T47D (cell line): ENCODE results near the gene PADI4.

Experiments used
- DNase-seq, 2 experiments: peaks; one replicate each; pipeline versions ENCODE4 v3.0.0 to v3.0.0-alpha.2; 2011 to 2012; ENCODE audit warnings: low read depth in 1 of 2, low spot score in 1 of 2
- JUND ChIP-seq: IDR thresholded peaks from 2 replicates; pipeline ENCODE4 v1.6.1; 2012; ENCODE audit warnings: low read depth
- in situ Hi-C: cut with HindIII; loops from 2 replicates; pipeline ENCODE4 v1.10.0; 2016; ENCODE audit warnings: low sequenced_read_pairs, low pct_unique_long_range_greater_than_20kb

Gene PADI4

GRCh38 chr1:17307946-17308345 is at the start of gene PADI4:
TSS of gene PADI4 (plus strand) at chr1:17308197. CDS start at chr1:17308223, 26 bp downstream.
- in situ Hi-C loops = no loop called here
- no peak for DNase-seq
- no peak for TF ChIP-seq JUND

GRCh38 chr1:17258758-17259130 is 49.3 kb upstream of the PADI4 start:
- TF ChIP-seq JUND = no peak
- in situ Hi-C loops = no loop called here
- DNase-seq = no peak

GRCh38 chr1:17259233-17259873 is 48.6 kb upstream of the PADI4 start:
- in situ Hi-C loops = no loop called here
- DNase-seq = no peak
- TF ChIP-seq JUND = no peak

GRCh38 chr1:17260264-17260663 is 47.7 kb upstream of the PADI4 start:
- in situ Hi-C loops = no loop called here
- no peak for DNase-seq
- no peak for TF ChIP-seq JUND

- no peak for DNase-seq
- in situ Hi-C loops = no loop called here
- TF ChIP-seq JUND = no peak
Observed at GRCh38 chr1:17260738-17261137, 47.3 kb upstream of the PADI4 start.

GRCh38 chr1:17263936-17264335 is 44.1 kb upstream of the PADI4 start:
- in situ Hi-C loops = no loop called here
- TF ChIP-seq JUND = no peak
- DNase-seq = no peak

- no peak for DNase-seq
- TF ChIP-seq JUND = no peak
- in situ Hi-C loops = no loop called here
Observed at GRCh38 chr1:17264470-17264869, 43.5 kb upstream of the PADI4 start.

GRCh38 chr1:17265162-17265561 is 42.8 kb upstream of the PADI4 start:
- in situ Hi-C loops = no loop called here
- no peak for DNase-seq
- TF ChIP-seq JUND = no peak

GRCh38 chr1:17265950-17266349 is 42.0 kb upstream of the PADI4 start:
- in situ Hi-C loops = no loop called here
- no peak for TF ChIP-seq JUND
- DNase-seq = no peak

GRCh38 chr1:17270891-17271765 is 36.9 kb upstream of the PADI4 start:
- DNase-seq = no peak
- in situ Hi-C loops = no loop called here
- TF ChIP-seq JUND = no peak

- no peak for DNase-seq
- in situ Hi-C loops = no loop called here
- no peak for TF ChIP-seq JUND
Observed at GRCh38 chr1:17272066-17272465, 35.9 kb upstream of the PADI4 start.

- no peak for DNase-seq
- no peak for TF ChIP-seq JUND
- in situ Hi-C loops = no loop called here
Observed at GRCh38 chr1:17272646-17273045, 35.4 kb upstream of the PADI4 start.

- in situ Hi-C loops = no loop called here
- DNase-seq = no peak
- TF ChIP-seq JUND = no peak
Observed at GRCh38 chr1:17273096-17273495, 34.9 kb upstream of the PADI4 start.
